ENCODE measurements around the gene FPGS.

FPGS gene

DNA sequence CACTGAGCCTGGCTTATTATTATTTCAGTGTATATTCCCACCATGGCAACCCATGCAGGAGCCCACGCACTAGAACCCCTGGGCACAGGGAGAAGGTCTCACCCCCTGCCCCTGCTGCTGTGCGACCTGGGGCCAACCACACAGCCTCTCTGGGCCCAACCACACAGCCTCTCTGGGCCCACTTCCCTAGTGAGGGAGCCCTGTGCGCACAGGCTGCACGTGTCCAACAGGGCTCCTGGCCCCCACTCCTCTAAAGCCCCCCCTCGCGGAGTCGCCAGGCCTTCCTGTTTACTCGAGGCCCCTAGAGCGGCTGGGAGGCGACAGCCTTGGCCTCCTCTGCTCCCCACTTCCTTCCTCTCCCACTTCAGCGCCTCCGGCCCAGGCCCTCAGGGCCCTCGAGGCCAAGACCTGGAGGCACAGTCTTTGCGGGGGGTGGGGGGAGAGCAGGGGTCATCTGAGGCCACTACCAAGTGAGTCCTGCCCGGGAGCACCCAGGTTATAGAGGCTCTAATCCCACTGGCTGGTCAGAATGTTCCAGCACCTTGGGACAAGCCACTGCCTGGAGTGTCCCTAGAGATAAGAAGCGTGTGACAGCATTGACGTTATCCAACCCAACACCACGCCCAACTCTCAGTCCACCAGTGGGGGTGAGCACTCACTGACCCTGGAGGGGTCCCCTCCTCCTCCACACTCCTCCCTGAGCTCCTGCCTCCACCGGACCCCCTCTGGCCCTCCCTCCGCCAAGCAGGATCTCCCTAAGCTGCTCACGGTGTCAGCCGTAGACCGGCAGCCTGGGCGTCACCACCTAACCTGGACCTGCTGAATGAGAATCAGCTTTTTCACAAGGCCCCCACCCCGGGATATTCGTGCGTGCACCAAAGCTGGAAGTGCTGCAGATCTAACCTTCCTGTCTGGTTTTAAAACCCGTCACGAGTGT, 59.7 kb downstream of the FPGS start:
- no peaks in the 10 kb centered on the region for H3K27me3 ChIP-seq (replicated peaks; ENCODE audit: control insufficient read depth, insufficient read depth, low read length)
- no peaks in the 10 kb centered on the region for H3K36me3 ChIP-seq (ENCODE audit: control insufficient read depth, insufficient read depth, low read length)
- DNase-seq (ENCODE audit: extremely low read depth, insufficient read length), result peak; percentile 40
- TF ChIP-seq, protein P1, sequence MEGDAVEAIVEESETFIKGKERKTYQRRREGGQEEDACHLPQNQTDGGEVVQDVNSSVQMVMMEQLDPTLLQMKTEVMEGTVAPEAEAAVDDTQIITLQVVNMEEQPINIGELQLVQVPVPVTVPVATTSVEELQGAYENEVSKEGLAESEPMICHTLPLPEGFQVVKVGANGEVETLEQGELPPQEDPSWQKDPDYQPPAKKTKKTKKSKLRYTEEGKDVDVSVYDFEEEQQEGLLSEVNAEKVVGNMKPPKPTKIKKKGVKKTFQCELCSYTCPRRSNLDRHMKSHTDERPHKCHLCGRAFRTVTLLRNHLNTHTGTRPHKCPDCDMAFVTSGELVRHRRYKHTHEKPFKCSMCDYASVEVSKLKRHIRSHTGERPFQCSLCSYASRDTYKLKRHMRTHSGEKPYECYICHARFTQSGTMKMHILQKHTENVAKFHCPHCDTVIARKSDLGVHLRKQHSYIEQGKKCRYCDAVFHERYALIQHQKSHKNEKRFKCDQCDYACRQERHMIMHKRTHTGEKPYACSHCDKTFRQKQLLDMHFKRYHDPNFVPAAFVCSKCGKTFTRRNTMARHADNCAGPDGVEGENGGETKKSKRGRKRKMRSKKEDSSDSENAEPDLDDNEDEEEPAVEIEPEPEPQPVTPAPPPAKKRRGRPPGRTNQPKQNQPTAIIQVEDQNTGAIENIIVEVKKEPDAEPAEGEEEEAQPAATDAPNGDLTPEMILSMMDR (IDR thresholded peaks at IDR 0.05; ENCODE audit: insufficient read depth, low read length, poor library complexity, severe bottlenecking), result no peak
- H3K4me3 ChIP-seq (replicated peaks; ENCODE audit: low read depth, low read length), result no peak overlapping the region

GRCh38 chr9:127863191-127863621, 60.5 kb downstream of the FPGS start:
- H3K4me3 ChIP-seq (replicated peaks; ENCODE audit: low read depth, low read length), result no peak overlapping the region
- no peaks in the 10 kb centered on the region for H3K27me3 ChIP-seq (replicated peaks; ENCODE audit: control insufficient read depth, insufficient read depth, low read length)
- DNase-seq (ENCODE audit: extremely low read depth, insufficient read length), result no peak
- TF ChIP-seq, protein P1 (IDR thresholded peaks at IDR 0.05; ENCODE audit: insufficient read depth, low read length, poor library complexity, severe bottlenecking), result no peak
- H3K36me3 ChIP-seq (ENCODE audit: control insufficient read depth, insufficient read depth, low read length), result no peaks in the 10 kb centered on the region
